HG02852 (cell line): ENCODE data around the gene MIAT.

Experiments used
- ATAC-seq: cut with Tn5 transposase; IDR thresholded peaks from one replicate; pipeline ENCODE4 v1.9.1; 2021; ENCODE audit warnings: mild to moderate bottlenecking, moderate library complexity; ENCODE audit not compliant: unreplicated experiment

The MIAT gene

GRCh38 chr22:26665813-26666231, 8.4 kb downstream of the MIAT start:
- peak; percentile 6 for ATAC-seq

GRCh38 chr22:26667140-26667539, 9.8 kb downstream of the MIAT start:
- ATAC-seq: no peak

DNA sequence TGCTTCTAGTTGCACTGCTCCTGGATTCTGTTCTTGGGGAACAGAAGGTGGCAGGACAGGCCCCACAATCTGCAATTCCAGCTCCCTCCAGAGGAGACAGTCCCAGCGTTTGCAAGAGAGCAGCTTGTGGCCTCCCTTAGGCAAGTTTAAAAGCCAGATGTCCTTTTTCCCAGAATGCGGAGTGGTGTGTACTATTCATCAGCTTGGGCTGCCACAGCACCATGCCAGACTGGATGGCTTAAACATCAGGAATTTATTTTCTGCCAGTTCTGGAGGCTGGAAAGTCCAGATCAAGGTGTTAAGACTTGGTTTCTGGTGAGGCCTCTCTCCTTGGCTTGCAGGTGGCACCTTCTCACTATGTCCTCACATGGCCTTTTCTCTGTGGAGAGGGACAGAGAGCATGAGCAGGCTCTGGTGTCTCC, 11.7 kb downstream of the MIAT start:
- ATAC-seq: no peak

- ATAC-seq: no peak
These were observed 13.1 kb downstream of the MIAT start for GRCh38 chr22:26670459-26670858.

DNA sequence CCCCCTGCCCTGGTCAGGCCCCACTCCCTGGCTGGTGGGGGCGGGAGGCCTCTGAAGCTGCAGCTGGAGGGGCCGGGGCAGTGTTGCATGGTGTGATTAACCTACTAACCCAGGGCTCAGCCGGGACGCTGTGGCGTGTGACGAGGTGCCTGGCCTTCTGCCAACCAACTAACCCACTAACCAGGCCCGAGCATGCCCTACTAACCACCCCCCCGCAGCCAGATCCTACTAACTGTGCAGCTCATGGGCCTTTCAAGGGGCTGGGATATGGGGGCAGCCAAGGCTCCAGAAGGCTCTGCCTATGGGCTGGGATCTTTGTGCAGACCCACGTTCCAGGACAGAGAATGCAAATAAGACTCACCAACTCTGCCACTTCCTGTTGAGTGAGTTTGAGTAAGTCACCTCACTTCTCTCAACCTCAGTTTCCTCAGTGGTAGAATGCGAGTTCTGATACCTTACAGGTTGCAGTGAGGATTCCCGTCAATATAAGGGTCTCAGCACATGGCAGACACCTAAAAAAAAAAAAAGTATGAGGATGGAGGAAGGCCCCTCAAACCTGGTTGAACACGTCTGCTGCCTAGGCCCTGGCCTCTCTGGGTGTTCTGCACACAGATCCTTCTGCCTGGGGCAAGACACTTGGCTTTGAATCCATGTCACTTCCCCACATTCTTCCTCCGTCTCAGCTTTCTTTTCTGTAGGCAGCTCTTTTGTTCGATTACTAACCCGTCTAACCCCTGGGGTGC, 14.1 kb downstream of the MIAT start:
- ATAC-seq: no peak

- ATAC-seq: peak; percentile 8
These were observed 14.7 kb downstream of the MIAT start for GRCh38 chr22:26672060-26672471.

- peak; percentile 72 for ATAC-seq
These were observed 15.4 kb downstream of the MIAT start for GRCh38 chr22:26672590-26673468.

- no peak for ATAC-seq
These were observed 16.1 kb downstream of the MIAT start for GRCh38 chr22:26673486-26673885.

DNA sequence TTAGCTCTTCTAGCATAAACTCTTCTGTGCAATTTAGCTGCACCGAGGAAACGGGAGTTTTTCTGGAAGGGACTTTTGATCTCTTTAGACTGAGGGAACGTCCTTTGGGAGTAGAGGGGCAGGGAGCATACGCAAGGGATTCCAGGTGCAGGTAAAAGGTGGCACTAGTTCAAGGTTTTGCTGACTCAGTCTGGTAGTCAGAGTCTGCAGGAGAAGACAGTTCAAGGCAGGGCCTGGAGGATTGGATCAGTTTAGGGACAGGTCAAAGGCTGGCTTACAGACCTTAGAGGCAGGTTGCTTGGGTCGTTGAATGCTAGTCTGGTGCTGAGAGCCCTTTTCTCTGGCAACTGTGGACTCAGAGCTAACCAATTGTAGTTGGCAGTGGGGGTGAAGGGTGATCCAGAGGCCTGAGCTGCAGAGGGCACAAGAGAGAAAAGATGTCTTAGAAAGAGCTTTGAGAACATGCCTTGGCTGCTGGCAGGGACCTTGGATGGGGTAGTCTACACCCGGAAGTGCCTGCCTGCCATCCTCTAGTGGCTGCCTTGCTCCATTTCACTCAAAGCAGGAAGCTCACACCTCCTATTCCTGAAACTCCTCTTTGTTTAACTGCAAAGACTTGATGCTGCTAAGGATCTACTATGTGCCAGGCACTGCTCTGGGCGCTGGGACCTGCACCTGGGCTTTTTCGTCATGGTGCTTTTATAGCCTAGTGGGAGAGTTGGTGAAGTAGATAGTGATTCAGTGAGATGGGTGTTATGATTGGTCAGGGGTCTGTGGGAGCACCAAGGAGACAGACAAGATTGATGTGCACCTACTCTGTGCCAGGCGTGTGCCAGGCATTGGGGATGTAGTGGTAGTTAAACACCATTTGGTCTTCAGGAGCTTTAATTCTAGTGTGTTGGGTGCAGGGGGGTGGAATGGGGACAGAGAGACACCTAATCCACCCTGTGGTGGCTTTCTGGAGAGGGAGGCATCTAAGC, 17.1 kb downstream of the MIAT start:
- ATAC-seq: no peak

- no peak for ATAC-seq
These were observed 18.4 kb downstream of the MIAT start for GRCh38 chr22:26675687-26676268.

- ATAC-seq: no peak
These were observed 19.8 kb downstream of the MIAT start for GRCh38 chr22:26677217-26677616.

DNA sequence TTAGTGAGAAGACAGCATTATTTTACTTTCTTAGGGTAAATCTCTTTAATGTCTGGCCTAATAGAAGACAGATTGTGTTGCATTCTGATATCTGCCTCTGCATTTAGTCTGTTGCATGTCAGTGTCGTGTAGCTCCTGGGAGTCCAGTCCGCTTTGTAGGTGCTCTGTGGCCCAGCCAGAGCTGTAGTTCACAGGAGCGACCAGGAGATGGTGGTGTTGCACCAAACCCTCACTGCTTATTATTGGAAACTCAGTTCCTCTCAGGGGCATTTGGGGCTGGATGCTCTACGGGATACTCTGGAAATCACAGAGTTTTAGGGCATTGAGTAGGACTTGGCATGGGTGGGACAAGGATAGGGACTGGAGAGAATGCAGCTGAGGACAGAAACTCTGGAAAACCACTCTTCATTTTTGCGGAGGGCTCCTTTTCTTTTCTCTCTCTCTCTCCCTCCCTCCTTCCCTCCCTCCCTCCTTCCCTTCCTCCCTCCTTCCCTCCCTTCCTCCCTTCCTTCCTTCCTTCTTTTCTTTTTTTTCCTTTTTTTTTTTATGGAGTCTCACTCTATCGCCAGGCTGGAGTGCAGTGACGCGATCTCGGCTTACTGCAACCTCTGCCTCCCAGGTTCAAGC, 21.7 kb downstream of the MIAT start:
- no peak for ATAC-seq

DNA sequence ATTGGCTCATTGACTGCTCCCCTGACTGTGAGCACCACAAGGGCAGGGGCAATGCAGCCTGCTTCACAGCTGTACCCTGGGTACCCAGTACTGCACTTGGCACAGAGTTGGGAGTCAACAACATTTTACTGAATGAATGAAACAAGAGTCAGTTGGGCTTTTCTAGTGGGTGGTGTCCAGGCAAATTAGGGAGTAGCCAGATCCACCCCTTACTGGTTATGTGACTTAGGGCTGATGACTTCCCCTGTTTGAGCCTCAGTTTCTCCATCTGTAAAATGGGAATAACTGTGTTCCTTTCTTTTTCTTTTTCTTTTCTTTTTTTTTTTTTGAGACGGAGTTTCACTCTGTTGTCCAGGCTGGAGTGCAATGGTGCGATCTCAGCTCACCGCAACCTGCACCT, 23.1 kb downstream of the MIAT start:
- ATAC-seq: no peak

GRCh38 chr22:26681395-26681821, 24.0 kb downstream of the MIAT start:
- no peak for ATAC-seq

DNA sequence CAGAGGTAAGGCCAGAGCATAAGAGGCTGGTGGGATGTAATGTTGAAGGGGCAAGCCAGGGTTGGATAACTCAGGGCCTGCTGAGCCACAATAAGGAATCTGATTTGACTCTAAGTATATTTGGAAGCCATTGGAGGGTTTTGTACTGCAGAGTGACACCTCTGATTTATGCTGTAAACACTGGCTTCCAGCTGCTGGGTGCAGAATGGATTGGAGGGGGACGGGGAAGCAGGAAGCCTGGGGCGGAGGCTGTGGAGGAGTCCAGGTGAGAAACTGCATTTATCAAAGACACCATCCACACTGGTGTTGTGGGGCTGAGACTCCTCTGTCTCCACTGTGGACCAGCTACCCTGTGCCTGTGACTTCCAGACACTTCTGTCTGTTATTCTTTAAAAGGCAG, 26.8 kb downstream of the MIAT start:
- ATAC-seq: no peak

DNA sequence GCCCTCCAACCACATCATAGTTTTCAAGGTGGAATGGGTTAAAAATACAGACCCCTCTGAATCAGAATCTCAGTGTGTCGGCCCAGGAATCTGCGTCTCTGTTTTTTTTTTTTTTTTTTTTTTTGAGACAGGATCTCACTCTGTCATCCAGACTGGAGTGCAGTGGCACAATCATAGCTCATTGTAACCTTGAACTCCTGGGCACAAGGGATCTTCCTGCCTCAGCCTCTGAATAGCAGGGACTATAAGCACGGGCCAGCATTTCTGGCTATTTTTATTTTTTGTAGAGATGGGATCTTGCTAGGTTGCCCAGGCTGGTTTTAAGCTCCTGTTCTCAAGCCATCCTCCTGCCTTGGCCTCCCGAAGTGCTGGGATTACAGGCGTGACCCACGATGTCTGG, 28.2 kb downstream of the MIAT start:
- no peak for ATAC-seq

GRCh38 chr22:26687439-26687838, 30.1 kb downstream of the MIAT start:
- ATAC-seq: no peak

DNA sequence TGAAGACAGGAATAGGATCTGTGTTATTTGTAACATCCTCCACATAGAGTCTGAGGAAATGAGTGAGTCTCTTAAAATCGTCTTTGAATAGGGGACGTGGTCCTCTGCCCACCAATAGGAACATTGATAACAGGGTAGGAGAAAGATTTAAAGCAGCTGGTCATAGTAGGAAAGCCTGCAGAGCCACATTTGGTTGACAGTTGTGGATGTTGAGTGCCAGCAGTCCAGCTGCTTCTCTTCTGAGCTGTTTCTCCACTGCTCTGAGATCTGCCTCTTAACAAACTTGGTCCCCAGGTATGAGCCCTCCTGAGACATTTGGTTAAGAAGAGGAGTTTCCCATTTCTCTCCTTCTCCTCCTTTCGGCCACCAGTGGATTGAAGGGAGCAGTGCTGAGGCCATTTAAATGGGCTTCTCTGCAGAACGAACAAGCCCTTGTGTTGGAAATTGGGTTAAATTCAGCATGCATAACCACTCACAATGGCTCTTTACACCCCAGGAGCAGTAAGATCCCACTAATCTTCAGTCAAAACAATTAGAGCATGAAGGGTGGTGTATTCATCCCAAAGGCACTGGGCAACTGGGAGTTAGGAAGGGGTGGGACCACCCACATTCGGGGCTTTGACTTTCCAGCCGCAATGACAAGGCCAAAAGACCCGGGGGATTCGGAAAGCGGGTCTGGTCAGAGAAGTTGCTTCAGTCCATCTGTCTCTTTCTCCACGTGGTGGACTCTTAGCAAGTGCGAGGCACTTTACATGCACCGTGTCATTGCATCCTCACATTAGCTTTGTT, 32.3 kb downstream of the MIAT start:
- ATAC-seq: no peak

DNA sequence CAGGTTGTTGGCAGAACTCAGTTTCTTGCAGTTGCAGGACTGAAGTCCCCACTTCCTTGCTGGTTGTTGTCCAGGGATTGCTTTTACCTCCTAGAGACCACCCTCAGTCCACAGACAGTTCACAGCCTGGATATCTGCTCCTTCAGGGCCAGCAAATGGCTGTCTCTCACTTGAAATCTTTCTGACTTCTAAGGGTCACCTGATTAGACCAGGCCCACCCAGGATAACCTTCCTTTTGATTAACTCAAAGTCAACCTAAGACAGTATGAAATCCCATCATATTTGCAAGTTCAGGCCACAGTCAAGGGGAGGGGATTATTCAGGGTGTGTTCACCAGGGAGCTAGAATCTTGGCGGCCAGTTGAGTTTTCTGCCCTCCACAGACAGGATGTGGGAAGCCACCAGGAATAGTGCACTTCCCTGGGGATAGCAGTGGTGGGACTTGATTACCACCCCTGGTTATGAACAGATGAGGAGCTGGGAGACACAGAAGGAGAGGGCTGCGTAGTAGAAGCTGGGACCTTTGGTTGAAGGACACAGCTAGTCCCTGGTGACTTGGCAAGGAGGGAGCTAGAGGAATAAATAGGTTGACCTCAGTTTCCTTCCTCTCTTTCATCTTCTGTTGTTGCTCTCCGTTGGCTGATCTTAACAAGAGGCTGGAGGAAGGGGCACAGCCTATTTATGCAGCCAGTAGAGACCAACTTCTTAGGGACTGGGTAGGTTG, 33.4 kb downstream of the MIAT start:
- ATAC-seq: no peak
